Measurements from ENCODE around the gene PTPRC.

- TF ChIP-seq, protein P1, sequence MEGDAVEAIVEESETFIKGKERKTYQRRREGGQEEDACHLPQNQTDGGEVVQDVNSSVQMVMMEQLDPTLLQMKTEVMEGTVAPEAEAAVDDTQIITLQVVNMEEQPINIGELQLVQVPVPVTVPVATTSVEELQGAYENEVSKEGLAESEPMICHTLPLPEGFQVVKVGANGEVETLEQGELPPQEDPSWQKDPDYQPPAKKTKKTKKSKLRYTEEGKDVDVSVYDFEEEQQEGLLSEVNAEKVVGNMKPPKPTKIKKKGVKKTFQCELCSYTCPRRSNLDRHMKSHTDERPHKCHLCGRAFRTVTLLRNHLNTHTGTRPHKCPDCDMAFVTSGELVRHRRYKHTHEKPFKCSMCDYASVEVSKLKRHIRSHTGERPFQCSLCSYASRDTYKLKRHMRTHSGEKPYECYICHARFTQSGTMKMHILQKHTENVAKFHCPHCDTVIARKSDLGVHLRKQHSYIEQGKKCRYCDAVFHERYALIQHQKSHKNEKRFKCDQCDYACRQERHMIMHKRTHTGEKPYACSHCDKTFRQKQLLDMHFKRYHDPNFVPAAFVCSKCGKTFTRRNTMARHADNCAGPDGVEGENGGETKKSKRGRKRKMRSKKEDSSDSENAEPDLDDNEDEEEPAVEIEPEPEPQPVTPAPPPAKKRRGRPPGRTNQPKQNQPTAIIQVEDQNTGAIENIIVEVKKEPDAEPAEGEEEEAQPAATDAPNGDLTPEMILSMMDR (tag by site-specific recombination; IDR thresholded peaks at IDR 0.05): no peak
- TF ChIP-seq GLI2 (tag by site-specific recombination; IDR thresholded peaks at IDR 0.05; ENCODE audit: borderline replicate concordance, low read depth) (no peak), ZNF768 (tag by site-specific recombination; IDR thresholded peaks at IDR 0.05) (no peak), REST (tag by site-specific recombination; IDR thresholded peaks at IDR 0.05) (no peak), KLF8 (tag by site-specific recombination; IDR thresholded peaks at IDR 0.05) (no peak), ZNF280C (tag by site-specific recombination; IDR thresholded peaks at IDR 0.05) (no peak), SP2 (tag by site-specific recombination; IDR thresholded peaks at IDR 0.05) (no peak), ZNF501 (tag by site-specific recombination; IDR thresholded peaks at IDR 0.05) (no peak)
Observed at GRCh38 chr1:198798923-198799386, 160.1 kb downstream of the PTPRC start.
